Ovary (tissue), 3 donors: ENCODE measurements around the gene CEP164.

Source experiments
- POLR2A ChIP-seq: fragments of 450-650 bp; IDR thresholded peaks from one replicate; pipeline ENCODE4 v1.6.1; 2017; ENCODE audit warnings: antibody characterized with exemption, mild to moderate bottlenecking, moderate library complexity
- TF ChIP-seq, protein P1 (sequence below), 3 donors: fragments of 450-650 bp in 2 of 3; fragments of 200-600 bp in 1 of 3; IDR thresholded peaks; one replicate each; pipeline versions ENCODE4 v1.5.1 to v1.8.0; 2016 to 2022; ENCODE audit warnings: antibody characterized with exemption in 3 of 3, mild to moderate bottlenecking in 1 of 3
- donor health status: DM: no; HTN: no; CAD: no.

DNA sequence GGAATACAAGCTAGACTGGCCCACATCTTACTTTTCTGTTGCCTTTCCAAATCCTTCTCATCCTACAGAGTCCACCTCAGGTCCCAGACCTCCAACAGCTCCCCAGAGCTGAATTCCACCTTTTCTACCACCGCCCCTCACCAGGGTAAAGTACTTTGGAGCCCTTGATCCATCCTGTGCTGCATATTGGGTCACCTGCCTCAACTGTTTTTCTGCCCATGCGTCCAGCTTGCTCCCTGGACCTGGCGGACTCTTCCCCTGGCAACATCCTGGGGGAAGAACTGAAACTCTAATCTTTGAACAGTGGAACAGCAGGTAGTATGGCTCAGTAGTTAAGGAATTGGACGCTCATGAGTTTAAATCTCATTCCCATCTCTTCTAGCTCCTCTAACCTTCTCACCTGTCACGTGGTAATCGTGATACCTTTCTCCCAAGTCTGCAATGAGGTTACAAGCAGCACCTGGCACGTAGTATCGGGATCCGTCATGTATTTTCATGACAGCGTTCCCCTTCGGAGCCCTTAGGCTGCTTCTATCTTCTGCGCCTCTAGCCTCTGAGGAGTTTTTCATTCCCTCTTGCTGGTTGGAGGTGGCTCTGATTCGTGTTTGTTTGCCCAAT is 98.1 kb downstream of the CEP164 start:
- TF ChIP-seq, protein P1, sequence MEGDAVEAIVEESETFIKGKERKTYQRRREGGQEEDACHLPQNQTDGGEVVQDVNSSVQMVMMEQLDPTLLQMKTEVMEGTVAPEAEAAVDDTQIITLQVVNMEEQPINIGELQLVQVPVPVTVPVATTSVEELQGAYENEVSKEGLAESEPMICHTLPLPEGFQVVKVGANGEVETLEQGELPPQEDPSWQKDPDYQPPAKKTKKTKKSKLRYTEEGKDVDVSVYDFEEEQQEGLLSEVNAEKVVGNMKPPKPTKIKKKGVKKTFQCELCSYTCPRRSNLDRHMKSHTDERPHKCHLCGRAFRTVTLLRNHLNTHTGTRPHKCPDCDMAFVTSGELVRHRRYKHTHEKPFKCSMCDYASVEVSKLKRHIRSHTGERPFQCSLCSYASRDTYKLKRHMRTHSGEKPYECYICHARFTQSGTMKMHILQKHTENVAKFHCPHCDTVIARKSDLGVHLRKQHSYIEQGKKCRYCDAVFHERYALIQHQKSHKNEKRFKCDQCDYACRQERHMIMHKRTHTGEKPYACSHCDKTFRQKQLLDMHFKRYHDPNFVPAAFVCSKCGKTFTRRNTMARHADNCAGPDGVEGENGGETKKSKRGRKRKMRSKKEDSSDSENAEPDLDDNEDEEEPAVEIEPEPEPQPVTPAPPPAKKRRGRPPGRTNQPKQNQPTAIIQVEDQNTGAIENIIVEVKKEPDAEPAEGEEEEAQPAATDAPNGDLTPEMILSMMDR (IDR thresholded peaks at IDR 0.05) = no peak
- TF ChIP-seq POLR2A = no peak
